A549 (cell line): Measurements from ENCODE around the gene TMPRSS11F.

Source experiments
- CBX8 ChIP-seq: fragments of 200-600 bp; sonication (generic); IDR thresholded peaks from 2 replicates; pipeline ENCODE4 v1.6.1; 2016
- CHD4 ChIP-seq: fragments of 200-600 bp; sonication (generic); IDR thresholded peaks from 2 replicates; pipeline ENCODE4 v1.6.1; 2016; ENCODE audit warnings: antibody characterized with exemption, mild to moderate bottlenecking, borderline replicate concordance
- CTCF ChIP-seq: fragments of >200 bp; sonication (Bioruptor Twin); formaldehyde crosslinking; IDR thresholded peaks from 3 replicates; pipeline ENCODE4 v1.5.1; 2016
- FOSL2 ChIP-seq, 2 experiments: fragments of 450-650 bp in 1 of 2; fragments of >200 bp in 1 of 2; sonication (Bioruptor Twin) in 1 of 2; formaldehyde crosslinking; IDR thresholded peaks; 2 replicates each; pipeline versions ENCODE4 v1.5.0 to v1.6.1; 2016 to 2020; ENCODE audit warnings: mild to moderate bottlenecking in 1 of 2, moderate library complexity in 1 of 2
- GATA3 ChIP-seq: IDR thresholded peaks from 2 replicates; pipeline ENCODE4 v1.6.1; 2012; ENCODE audit warnings: borderline replicate concordance
- HOXA7 ChIP-seq: fragments of 250-450 bp; sonication (Bioruptor Pico); IDR thresholded peaks from 2 replicates; pipeline ENCODE4 v1.5.0; 2020; ENCODE audit warnings: mild to moderate bottlenecking, moderate library complexity
- PHF8 ChIP-seq: fragments of 200-600 bp; sonication (generic); IDR thresholded peaks from 2 replicates; pipeline ENCODE4 v1.6.1; 2016; ENCODE audit warnings: low read depth, mild to moderate bottlenecking, antibody characterized with exemption, moderate library complexity, borderline replicate concordance
- POLR2A ChIP-seq: IDR thresholded peaks from 2 replicates; pipeline ENCODE4 v1.6.1; 2012; ENCODE audit warnings: mild to moderate bottlenecking, low read length
- USF2 ChIP-seq: fragments of 450-650 bp; IDR thresholded peaks from 2 replicates; pipeline ENCODE4 v1.6.1; 2014; ENCODE audit warnings: antibody characterized with exemption
- TF ChIP-seq, protein P1 (sequence below): IDR thresholded peaks from 2 replicates; pipeline ENCODE4 v1.6.1; 2012
- TF ChIP-seq, protein P2 (sequence below): fragments of >200 bp; sonication (Bioruptor Twin); formaldehyde crosslinking; IDR thresholded peaks from 2 replicates; pipeline ENCODE4 v1.6.1; 2016
- TF ChIP-seq, protein P3 (sequence below): fragments of 200-600 bp; sonication (generic); IDR thresholded peaks from 2 replicates; pipeline ENCODE4 v1.6.1; 2016; ENCODE audit warnings: antibody characterized with exemption, mild to moderate bottlenecking, moderate library complexity

GRCh38 chr4:68074397-68074796, 55.3 kb downstream of the TMPRSS11F start:
- TF ChIP-seq, protein P1, sequence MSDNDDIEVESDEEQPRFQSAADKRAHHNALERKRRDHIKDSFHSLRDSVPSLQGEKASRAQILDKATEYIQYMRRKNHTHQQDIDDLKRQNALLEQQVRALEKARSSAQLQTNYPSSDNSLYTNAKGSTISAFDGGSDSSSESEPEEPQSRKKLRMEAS: no peak
- no peak for TF ChIP-seq POLR2A
- TF ChIP-seq GATA3: no peak
- no peak for TF ChIP-seq CHD4
- TF ChIP-seq, protein P2, sequence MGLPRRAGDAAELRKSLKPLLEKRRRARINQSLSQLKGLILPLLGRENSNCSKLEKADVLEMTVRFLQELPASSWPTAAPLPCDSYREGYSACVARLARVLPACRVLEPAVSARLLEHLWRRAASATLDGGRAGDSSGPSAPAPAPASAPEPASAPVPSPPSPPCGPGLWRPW: no peak
- TF ChIP-seq CTCF: no peak
- TF ChIP-seq, protein P3, sequence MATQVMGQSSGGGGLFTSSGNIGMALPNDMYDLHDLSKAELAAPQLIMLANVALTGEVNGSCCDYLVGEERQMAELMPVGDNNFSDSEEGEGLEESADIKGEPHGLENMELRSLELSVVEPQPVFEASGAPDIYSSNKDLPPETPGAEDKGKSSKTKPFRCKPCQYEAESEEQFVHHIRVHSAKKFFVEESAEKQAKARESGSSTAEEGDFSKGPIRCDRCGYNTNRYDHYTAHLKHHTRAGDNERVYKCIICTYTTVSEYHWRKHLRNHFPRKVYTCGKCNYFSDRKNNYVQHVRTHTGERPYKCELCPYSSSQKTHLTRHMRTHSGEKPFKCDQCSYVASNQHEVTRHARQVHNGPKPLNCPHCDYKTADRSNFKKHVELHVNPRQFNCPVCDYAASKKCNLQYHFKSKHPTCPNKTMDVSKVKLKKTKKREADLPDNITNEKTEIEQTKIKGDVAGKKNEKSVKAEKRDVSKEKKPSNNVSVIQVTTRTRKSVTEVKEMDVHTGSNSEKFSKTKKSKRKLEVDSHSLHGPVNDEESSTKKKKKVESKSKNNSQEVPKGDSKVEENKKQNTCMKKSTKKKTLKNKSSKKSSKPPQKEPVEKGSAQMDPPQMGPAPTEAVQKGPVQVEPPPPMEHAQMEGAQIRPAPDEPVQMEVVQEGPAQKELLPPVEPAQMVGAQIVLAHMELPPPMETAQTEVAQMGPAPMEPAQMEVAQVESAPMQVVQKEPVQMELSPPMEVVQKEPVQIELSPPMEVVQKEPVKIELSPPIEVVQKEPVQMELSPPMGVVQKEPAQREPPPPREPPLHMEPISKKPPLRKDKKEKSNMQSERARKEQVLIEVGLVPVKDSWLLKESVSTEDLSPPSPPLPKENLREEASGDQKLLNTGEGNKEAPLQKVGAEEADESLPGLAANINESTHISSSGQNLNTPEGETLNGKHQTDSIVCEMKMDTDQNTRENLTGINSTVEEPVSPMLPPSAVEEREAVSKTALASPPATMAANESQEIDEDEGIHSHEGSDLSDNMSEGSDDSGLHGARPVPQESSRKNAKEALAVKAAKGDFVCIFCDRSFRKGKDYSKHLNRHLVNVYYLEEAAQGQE: no peak
- TF ChIP-seq FOSL2 (IDR thresholded peaks at IDR 0.05): no peak
- TF ChIP-seq FOSL2 (CRISPR knock-in tag; IDR thresholded peaks at IDR 0.05): no peak
- no peak for TF ChIP-seq HOXA7 (CRISPR knock-in tag)
- TF ChIP-seq USF2: no peak
- TF ChIP-seq PHF8: no peak
- no peak for TF ChIP-seq CBX8
